H9 (cell line): ENCODE data around the gene TUBA4A. TPM values are rescaled to one million over a fixed set of nuclear protein-coding genes. Genes with fewer than 3 reads are reported as not detected.

Experiments
- DNase-seq: peaks from one replicate; pipeline ENCODE4 v3.0.0-alpha.2; 2017
- H2AFZ ChIP-seq: one replicate; pipeline ENCODE4 v1.6.1; 2013; ENCODE audit warnings: mild to moderate bottlenecking, low read length, control low read depth, moderate library complexity
- H2AK5ac ChIP-seq: 2 replicates; pipeline ENCODE4 v1.6.1; 2013; ENCODE audit warnings: low read length, control low read depth, mixed read lengths; ENCODE audit not compliant: insufficient read length
- H2BK120ac ChIP-seq: one replicate; pipeline ENCODE4 v1.6.1; 2013; ENCODE audit warnings: low read depth, mild to moderate bottlenecking, low read length, control low read depth, inconsistent platforms; ENCODE audit not compliant: poor library complexity, severe bottlenecking
- H2BK12ac ChIP-seq: 2 replicates; pipeline ENCODE4 v1.6.1; 2013; ENCODE audit warnings: low read length, control low read depth, mixed read lengths, low read depth; ENCODE audit not compliant: insufficient read length
- H2BK15ac ChIP-seq: 2 replicates; pipeline ENCODE4 v1.6.1; 2013; ENCODE audit warnings: low read depth, low read length, control low read depth
- H2BK20ac ChIP-seq: one replicate; pipeline ENCODE4 v1.6.1; 2013; ENCODE audit warnings: low read depth, mild to moderate bottlenecking, low read length, control low read depth, inconsistent platforms; ENCODE audit not compliant: poor library complexity, severe bottlenecking
- H2BK5ac ChIP-seq: 2 replicates; pipeline ENCODE4 v1.6.1; 2013; ENCODE audit warnings: low read length, control low read depth, mixed read lengths; ENCODE audit not compliant: insufficient read length
- H3K14ac ChIP-seq: 2 replicates; pipeline ENCODE4 v1.6.1; 2013; ENCODE audit warnings: low read length, control low read depth; ENCODE audit not compliant: insufficient read depth
- H3K18ac ChIP-seq: 2 replicates; pipeline ENCODE4 v1.6.1; 2013; ENCODE audit warnings: low read depth, mild to moderate bottlenecking, mixed read lengths, low read length, control low read depth; ENCODE audit not compliant: insufficient read length
- H3K23ac ChIP-seq: 2 replicates; pipeline ENCODE4 v1.6.1; 2013; ENCODE audit warnings: low read length, control low read depth, mixed read lengths, low read depth; ENCODE audit not compliant: insufficient read length
- H3K23me2 ChIP-seq: 2 replicates; pipeline ENCODE4 v1.6.1; 2013; ENCODE audit warnings: low read depth, mild to moderate bottlenecking, mixed read lengths, low read length, control low read depth; ENCODE audit not compliant: insufficient read length, poor library complexity, severe bottlenecking
- H3K27ac ChIP-seq: 2 replicates; pipeline ENCODE4 v1.5.1; 2013; ENCODE audit warnings: low read length, control low read depth, mixed read lengths, low read depth; ENCODE audit not compliant: insufficient read length
- H3K27me3 ChIP-seq: 2 replicates; pipeline ENCODE4 v1.6.1; 2013; ENCODE audit warnings: low read length, control low read depth, inconsistent platforms; ENCODE audit not compliant: insufficient read depth
- H3K4ac ChIP-seq: 2 replicates; pipeline ENCODE4 v1.6.1; 2013; ENCODE audit warnings: low read depth, mild to moderate bottlenecking, control low read depth, inconsistent platforms, low read length, moderate library complexity
- H3K4me1 ChIP-seq: 2 replicates; pipeline ENCODE4 v1.6.1; 2013; ENCODE audit warnings: low read length, control low read depth, inconsistent platforms; ENCODE audit not compliant: insufficient read depth
- H3K4me2 ChIP-seq: 2 replicates; pipeline ENCODE4 v1.6.1; 2013; ENCODE audit warnings: low read length, control low read depth, mixed read lengths; ENCODE audit not compliant: insufficient read length, insufficient read depth
- H3K56ac ChIP-seq: 2 replicates; pipeline ENCODE4 v1.6.1; 2013; ENCODE audit warnings: low read depth, mild to moderate bottlenecking, mixed read lengths, low read length, control low read depth; ENCODE audit not compliant: insufficient read length
- H3K79me1 ChIP-seq: 2 replicates; pipeline ENCODE4 v1.6.1; 2013; ENCODE audit warnings: low read depth, mild to moderate bottlenecking, moderate library complexity, low read length, control low read depth, inconsistent platforms; ENCODE audit not compliant: insufficient read depth, poor library complexity, severe bottlenecking
- H3K79me2 ChIP-seq: 2 replicates; pipeline ENCODE4 v1.6.1; 2013; ENCODE audit warnings: low read length, control low read depth, inconsistent platforms; ENCODE audit not compliant: insufficient read depth
- H3K9ac ChIP-seq: 2 replicates; pipeline ENCODE4 v1.6.1; 2013; ENCODE audit warnings: low read length, control low read depth, mixed read lengths; ENCODE audit not compliant: insufficient read length; ENCODE audit errors: extremely low read depth
- H3K9me3 ChIP-seq: one replicate; pipeline ENCODE4 v1.6.1; 2013; ENCODE audit warnings: low read depth, low read length, inconsistent platforms; ENCODE audit not compliant: control insufficient read depth
- H3T11ph ChIP-seq: one replicate; pipeline ENCODE4 v1.6.1; 2013; ENCODE audit warnings: mild to moderate bottlenecking, low read length, control low read depth, inconsistent platforms
- H4K20me1 ChIP-seq: one replicate; pipeline ENCODE4 v1.6.1; 2013; ENCODE audit not compliant: control insufficient read depth, insufficient read length, insufficient read depth
- H4K5ac ChIP-seq: 2 replicates; pipeline ENCODE4 v1.6.1; 2013; ENCODE audit warnings: low read depth, mild to moderate bottlenecking, mixed read lengths, low read length, control low read depth; ENCODE audit not compliant: insufficient read length
- H4K8ac ChIP-seq: replicated peaks from 2 replicates; pipeline ENCODE4 v1.6.1; 2013; ENCODE audit warnings: low read length, control low read depth, mixed read lengths, low read depth; ENCODE audit not compliant: insufficient read length
- H4K91ac ChIP-seq: 2 replicates; pipeline ENCODE4 v1.6.1; 2013; ENCODE audit warnings: low read depth, mild to moderate bottlenecking, moderate library complexity, mixed read lengths, low read length, control low read depth; ENCODE audit not compliant: insufficient read length
- H3K27ac Mint-ChIP-seq, 3 experiments: 2 replicates in 2 of 3; 3 replicates in 1 of 3; pipeline ENCODE4 v1.8.0; 2020 to 2021; ENCODE audit warnings: mixed read lengths in 3 of 3, mild to moderate bottlenecking in 1 of 3, moderate library complexity in 1 of 3
- H3K27me3 Mint-ChIP-seq: 2 replicates; pipeline ENCODE4 v1.8.0; 2021; ENCODE audit warnings: low read depth, mild to moderate bottlenecking, moderate library complexity, mixed read lengths
- H3K36me3 Mint-ChIP-seq, 3 experiments: 2 replicates in 2 of 3; 3 replicates in 1 of 3; pipeline ENCODE4 v1.8.0; 2020 to 2021; ENCODE audit warnings: low read depth in 3 of 3, mixed read lengths in 3 of 3; ENCODE audit not compliant: insufficient read depth in 1 of 3
- H3K4me1 Mint-ChIP-seq, 2 experiments: 2 replicates each; pipeline ENCODE4 v1.8.0; 2020; ENCODE audit warnings: mixed read lengths in 2 of 2
- H3K4me3 Mint-ChIP-seq, 2 experiments: 2 replicates in 1 of 2; 3 replicates in 1 of 2; pipeline ENCODE4 v1.8.0; 2020 to 2021; ENCODE audit warnings: mild to moderate bottlenecking in 2 of 2, mixed read lengths in 2 of 2, moderate library complexity in 1 of 2
- H3K9me3 Mint-ChIP-seq, 2 experiments: 2 replicates in 1 of 2; 3 replicates in 1 of 2; pipeline ENCODE4 v1.8.0; 2020; ENCODE audit warnings: mild to moderate bottlenecking in 2 of 2, mixed read lengths in 2 of 2, moderate library complexity in 1 of 2
- whole genome bisulfite sequencing: extraction: QIAGEN DNeasy Blood & Tissue Kit; methylation state at CpG from one replicate; pipeline ENCODE4 v1.1.7; 2013; ENCODE audit warnings: missing lambda C conversion rate, low lambda C conversion rate, mixed read lengths; ENCODE audit not compliant: insufficient read length; ENCODE audit errors: extremely low coverage; 5-methylcytosine and 5-hydroxymethylcytosine counted together
- total RNA-seq: library from RNA; stranded (reverse); gene quantifications from 2 replicates; pipeline ENCODE4 v1.2.1, GENCODE V29; 2021
- TF ChIP-seq, protein P1 (sequence below): fragments of 200-600 bp; sonication (generic); conservative IDR thresholded peaks from 3 replicates; pipeline ENCODE4 v1.8.0; 2021; ENCODE audit warnings: antibody characterized with exemption, mild to moderate bottlenecking

Gene TUBA4A
- total RNA-seq, 1 experiment from 2014 or later, result 25.5 TPM

- no peak overlapping the region for H3K9ac ChIP-seq
- H2BK120ac ChIP-seq, result no peak overlapping the region
- Mint-ChIP-seq H3K9me3 (no peaks in the 10 kb centered on the region), H3K27me3 (no peaks in the 10 kb centered on the region; the same call in 1 of the 2 replicates), H3K27ac (no peak overlapping the region; a peak in 1 of 7 replicates), H3K4me1 (peaks cover 8 to 13% of the 10 kb centered on the region in 2 experiments), H3K4me3 (no peak overlapping the region), H3K36me3 (peaks cover 15 to 75% (median 58%) of the 10 kb centered on the region in 3 experiments)
- H3K23ac ChIP-seq, result no peak overlapping the region
- H4K5ac ChIP-seq, result no peak overlapping the region
- H3K56ac ChIP-seq, result no peak overlapping the region
- TF ChIP-seq, protein P1, sequence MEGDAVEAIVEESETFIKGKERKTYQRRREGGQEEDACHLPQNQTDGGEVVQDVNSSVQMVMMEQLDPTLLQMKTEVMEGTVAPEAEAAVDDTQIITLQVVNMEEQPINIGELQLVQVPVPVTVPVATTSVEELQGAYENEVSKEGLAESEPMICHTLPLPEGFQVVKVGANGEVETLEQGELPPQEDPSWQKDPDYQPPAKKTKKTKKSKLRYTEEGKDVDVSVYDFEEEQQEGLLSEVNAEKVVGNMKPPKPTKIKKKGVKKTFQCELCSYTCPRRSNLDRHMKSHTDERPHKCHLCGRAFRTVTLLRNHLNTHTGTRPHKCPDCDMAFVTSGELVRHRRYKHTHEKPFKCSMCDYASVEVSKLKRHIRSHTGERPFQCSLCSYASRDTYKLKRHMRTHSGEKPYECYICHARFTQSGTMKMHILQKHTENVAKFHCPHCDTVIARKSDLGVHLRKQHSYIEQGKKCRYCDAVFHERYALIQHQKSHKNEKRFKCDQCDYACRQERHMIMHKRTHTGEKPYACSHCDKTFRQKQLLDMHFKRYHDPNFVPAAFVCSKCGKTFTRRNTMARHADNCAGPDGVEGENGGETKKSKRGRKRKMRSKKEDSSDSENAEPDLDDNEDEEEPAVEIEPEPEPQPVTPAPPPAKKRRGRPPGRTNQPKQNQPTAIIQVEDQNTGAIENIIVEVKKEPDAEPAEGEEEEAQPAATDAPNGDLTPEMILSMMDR, result no peak
- H2BK5ac ChIP-seq, result no peak overlapping the region
- no peak overlapping the region for H3K27ac ChIP-seq
- H2BK12ac ChIP-seq, result no peak overlapping the region
- no peak overlapping the region for H3K4ac ChIP-seq
- DNase-seq, result no peak
- H3T11ph ChIP-seq, result no peak overlapping the region
- no peaks in the 10 kb centered on the region for H3K27me3 ChIP-seq
- no peak overlapping the region for H2AK5ac ChIP-seq
- no peak overlapping the region for H3K14ac ChIP-seq
- no peak overlapping the region for H4K91ac ChIP-seq
- no peak overlapping the region for H2BK15ac ChIP-seq
- no peak overlapping the region for H3K4me2 ChIP-seq
- no peak overlapping the region for H3K18ac ChIP-seq
- no CpG with 5 or more reads among the region's 9 CpGs for WGBS
- H2AFZ ChIP-seq, result no peak overlapping the region
- no peaks in the 10 kb centered on the region for H3K4me1 ChIP-seq
- no peaks in the 10 kb centered on the region for H3K79me2 ChIP-seq
- no peak overlapping the region for H4K8ac ChIP-seq
- H3K23me2 ChIP-seq, result peaks cover 4% of the 10 kb centered on the region
- H2BK20ac ChIP-seq, result no peak overlapping the region
- no peaks in the 10 kb centered on the region for H3K79me1 ChIP-seq
- H3K9me3 ChIP-seq, result no peaks in the 10 kb centered on the region
- H4K20me1 ChIP-seq, result no peaks in the 10 kb centered on the region
Observed at GRCh38 chr2:219210886-219211362, 42.8 kb downstream of the TUBA4A start.
